Measurements from ENCODE around the gene GATA3. TPM values are rescaled to one million over a fixed set of nuclear protein-coding genes. Genes with fewer than 3 reads are reported as not detected.
A peak's percentile ranks its signal among the peaks of the same experiment; 100 is the strongest.

GATA3 gene
- total RNA-seq, 5 donors from 2014 or later (not counting 1 experiment from before 2014, with no cell fraction given), result 47.2 to 98.1 (median 59.9) TPM

DNA sequence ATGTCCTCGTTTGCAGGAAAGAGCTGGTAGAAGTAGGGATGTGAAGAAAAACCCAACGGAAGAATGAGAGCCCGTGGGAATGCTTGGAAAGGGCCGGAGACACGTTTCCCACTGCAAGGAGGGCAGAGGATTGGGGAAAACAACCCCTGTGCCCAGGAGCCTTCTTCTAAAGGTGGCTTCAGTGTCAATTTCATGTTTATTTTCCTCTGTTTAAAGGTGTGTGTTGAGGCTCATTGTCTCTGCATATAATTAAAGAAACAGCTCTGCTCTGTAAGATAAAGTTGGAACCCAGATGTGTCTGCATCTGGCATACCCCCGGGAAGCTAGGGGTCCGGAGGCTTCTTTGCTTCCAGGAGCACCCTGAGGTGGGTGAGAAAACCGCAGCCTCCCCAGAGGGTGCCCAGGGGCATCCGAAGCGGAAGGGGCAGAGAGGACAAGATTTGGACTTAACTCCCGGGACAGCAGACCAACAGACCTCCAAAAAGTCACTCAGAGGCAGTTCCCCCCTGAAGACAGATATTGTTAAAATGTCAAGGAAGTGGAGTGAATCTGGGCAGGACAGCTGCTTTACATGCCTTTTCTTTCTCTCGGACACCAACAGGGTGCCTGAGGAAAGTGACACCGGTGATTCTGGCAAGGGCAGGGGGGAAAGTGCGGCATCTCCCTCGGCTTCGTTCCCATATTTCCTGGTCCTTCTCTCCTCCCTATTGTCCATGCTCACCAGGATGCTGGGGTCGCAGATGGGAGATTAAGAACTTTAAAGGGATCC lies 8.6 kb upstream of the GATA3 start:
- Histone ChIP-seq H3K27ac (ENCODE audit: low read length) (no peak overlapping the region), H3K4me3 (ENCODE audit: control insufficient read depth in 1 of 2, extremely low read depth in 1 of 2, low read length in 1 of 2) (no peak overlapping the region), H3K36me3 (ENCODE audit: control insufficient read depth in 2 of 2, extremely low read depth in 1 of 2, insufficient read depth in 1 of 2, low read length in 1 of 2) (no peaks in the 10 kb centered on the region), H3K4me1 (ENCODE audit: control insufficient read depth in 1 of 2, extremely low read depth in 1 of 2, insufficient read depth in 2 of 2, low read length in 2 of 2) (peaks cover 23 to 91% of the 10 kb centered on the region in 2 experiments), H3K27me3 (replicated peaks in 1 of 2; ENCODE audit: control insufficient read depth in 2 of 2, extremely low read depth in 1 of 2, insufficient read depth in 2 of 2, low read length in 1 of 2) (peaks cover 19 to 93% of the 10 kb centered on the region in 2 experiments), H3K9me3 (no peaks in the 10 kb centered on the region)
- H3K27me3 Mint-ChIP-seq, result peaks cover 58 to 82% of the 10 kb centered on the region in 2 donors
- 13% methylated on average over 6 of the region's 17 CpGs for WGBS (ENCODE audit: insufficient coverage)
- POLR2A ChIA-PET, result no interaction called here
- H3K4me1 Mint-ChIP-seq, result peaks cover 68 to 82% (median 72%) of the 10 kb centered on the region in 3 donors
- DNase-seq (peak in 2 of 35 experiments; percentile 8 to 35), ATAC-seq (replicated peaks in 1 of 4) (no peak)
- peak overlapping the region in 1 of 2 donors; percentile 68 for H3K27ac Mint-ChIP-seq
- H3K36me3 Mint-ChIP-seq, result no peaks in the 10 kb centered on the region
- peak overlapping the region; percentile 15 to 68 (median 57) for H3K4me3 Mint-ChIP-seq
- CTCF ChIA-PET, result interaction anchor here in 1 of 2 donors (0.8 kb wide), 1 partner anchor 13 kb away, joined by 3 read pairs; no protein-coding TSS in a partner anchor
- no peaks in the 10 kb centered on the region for H3K9me3 Mint-ChIP-seq

DNA sequence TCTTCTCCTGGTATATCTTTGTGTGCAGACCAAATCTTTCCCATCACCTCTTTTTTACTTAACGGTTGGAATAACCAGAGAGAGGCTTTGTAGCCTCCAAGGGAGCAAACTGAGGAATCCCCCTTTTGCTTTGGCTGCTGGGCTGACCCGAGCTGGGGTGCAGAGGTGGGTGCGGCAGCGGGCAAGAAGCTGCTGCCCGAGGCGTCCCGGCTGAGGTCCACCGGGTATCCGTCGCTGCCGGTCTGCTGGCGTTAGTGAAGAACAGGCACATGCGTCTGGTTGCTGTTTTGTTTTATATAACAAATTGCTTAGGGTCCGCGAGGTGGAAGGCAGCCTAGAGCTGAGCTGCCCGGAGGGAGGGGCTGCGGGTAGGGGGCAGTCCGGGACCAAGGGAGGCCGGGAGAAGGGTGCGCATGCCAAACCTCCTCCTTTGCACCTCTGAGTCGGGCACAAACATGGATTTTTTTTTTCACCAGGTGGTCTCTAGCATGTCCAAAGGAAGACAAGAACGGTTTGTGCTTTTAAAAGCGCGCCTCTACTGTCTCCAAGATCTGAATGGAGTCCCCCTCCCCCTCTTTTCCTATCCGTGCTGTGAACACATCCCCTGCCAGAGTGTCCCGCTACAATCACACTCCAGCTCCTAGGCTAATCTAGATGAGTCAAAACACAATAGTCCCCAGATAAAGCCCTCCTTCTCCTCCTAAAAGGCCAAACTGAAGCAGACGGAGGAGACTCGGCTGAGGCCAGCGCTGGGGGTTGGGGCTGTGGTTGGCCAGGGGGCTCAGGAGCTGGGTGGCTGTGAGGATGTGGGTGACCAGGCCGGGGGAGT lies 6.8 kb upstream of the GATA3 start:
- H3K27ac Mint-ChIP-seq, result no peak overlapping the region
- POLR2A ChIA-PET, result interaction anchor here in 1 of 2 donors (0.6 kb wide), 1 partner anchor 394 kb away, joined by 3 read pairs; no protein-coding TSS in a partner anchor
- peaks cover 49 to 75% of the 10 kb centered on the region in 2 donors for H3K27me3 Mint-ChIP-seq
- Histone ChIP-seq H3K36me3 (ENCODE audit: control insufficient read depth in 2 of 2, extremely low read depth in 1 of 2, insufficient read depth in 1 of 2, low read length in 1 of 2) (no peaks in the 10 kb centered on the region), H3K27me3 (replicated peaks in 1 of 2; ENCODE audit: control insufficient read depth in 2 of 2, extremely low read depth in 1 of 2, insufficient read depth in 2 of 2, low read length in 1 of 2) (peaks cover 12 to 100% of the 10 kb centered on the region in 2 experiments), H3K27ac (ENCODE audit: low read length) (no peak overlapping the region), H3K4me3 (ENCODE audit: control insufficient read depth in 1 of 2, extremely low read depth in 1 of 2, low read length in 1 of 2) (no peak overlapping the region), H3K4me1 (ENCODE audit: control insufficient read depth in 1 of 2, extremely low read depth in 1 of 2, insufficient read depth in 2 of 2, low read length in 2 of 2) (peaks cover 32 to 100% of the 10 kb centered on the region in 2 experiments), H3K9me3 (no peaks in the 10 kb centered on the region)
- peak in 2 of 35 experiments; percentile 20 to 34 for DNase-seq
- peak overlapping the region in 1 of 3 donors; percentile 39 for H3K4me3 Mint-ChIP-seq
- no peak for ATAC-seq (replicated peaks in 1 of 4)
- peaks cover 68 to 78% (median 69%) of the 10 kb centered on the region in 3 donors for H3K4me1 Mint-ChIP-seq
- CTCF ChIA-PET, result no interaction called here
- H3K9me3 Mint-ChIP-seq, result no peaks in the 10 kb centered on the region
- 20% methylated on average over 23 of the region's 30 CpGs for WGBS (ENCODE audit: insufficient coverage)
- H3K36me3 Mint-ChIP-seq, result no peaks in the 10 kb centered on the region

DNA sequence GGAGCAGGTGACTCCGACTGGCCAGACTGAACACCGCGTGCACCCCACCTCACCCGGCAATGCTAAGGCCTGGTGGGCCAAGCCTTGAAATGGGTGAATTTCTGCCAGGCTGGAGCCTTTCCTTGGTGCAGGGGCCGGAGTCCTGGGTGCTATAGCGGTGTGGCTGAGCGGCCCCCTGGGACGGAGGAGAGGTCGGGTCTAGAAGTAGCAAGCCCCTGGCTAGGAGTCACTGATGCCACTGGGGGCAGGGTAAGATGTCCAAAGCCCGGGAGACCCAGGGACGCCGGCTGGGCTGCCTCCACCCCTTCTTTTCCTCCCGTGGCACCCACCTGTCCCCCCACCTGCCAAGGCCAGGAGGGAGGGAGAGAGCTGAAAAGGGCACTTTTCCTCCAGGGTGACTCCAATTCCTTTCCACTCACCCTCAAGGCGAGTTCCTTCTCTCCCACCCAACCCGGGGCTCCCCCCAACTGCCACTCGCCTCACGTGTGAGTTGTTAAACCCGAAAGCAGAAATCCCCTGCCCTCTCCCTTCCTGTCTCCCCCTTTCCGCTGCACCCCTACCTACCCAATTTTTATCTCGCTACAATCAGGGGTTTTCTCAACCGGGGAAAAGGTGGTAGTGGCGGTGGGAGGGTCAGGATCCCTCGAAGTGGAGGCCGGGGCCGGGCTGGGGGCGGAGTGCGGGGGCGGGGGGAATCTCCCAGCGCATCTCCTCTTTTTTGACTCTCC lies 6.0 kb upstream of the GATA3 start:
- H3K4me1 ChIP-seq (ENCODE audit: control insufficient read depth in 1 of 2, extremely low read depth in 1 of 2, insufficient read depth in 2 of 2, low read length in 2 of 2), result peaks cover 38 to 99% of the 10 kb centered on the region in 2 experiments
- peak overlapping the region; percentile 39 to 92 (median 45) for H3K4me3 Mint-ChIP-seq
- peak in 31 of 35 experiments; percentile 24 to 89 (median 65) for DNase-seq
- ChIA-PET CTCF (interaction anchor here in 1 of 2 donors (1.1 kb wide), 1 partner anchor 1159 kb away, joined by 3 read pairs; no protein-coding TSS in a partner anchor), POLR2A (no interaction called here)
- peaks cover 12 to 98% of the 10 kb centered on the region in 2 experiments for H3K27me3 ChIP-seq (replicated peaks in 1 of 2; ENCODE audit: control insufficient read depth in 2 of 2, extremely low read depth in 1 of 2, insufficient read depth in 2 of 2, low read length in 1 of 2)
- H3K36me3 ChIP-seq (ENCODE audit: control insufficient read depth in 2 of 2, extremely low read depth in 1 of 2, insufficient read depth in 1 of 2, low read length in 1 of 2), result no peaks in the 10 kb centered on the region
- no peak overlapping the region for H3K27ac ChIP-seq (ENCODE audit: low read length)
- H3K9me3 Mint-ChIP-seq, result no peaks in the 10 kb centered on the region
- H3K27me3 Mint-ChIP-seq, result peaks cover 50 to 75% of the 10 kb centered on the region in 2 donors
- 36% methylated on average over 8 of the region's 29 CpGs for WGBS (ENCODE audit: insufficient coverage)
- no peaks in the 10 kb centered on the region for H3K36me3 Mint-ChIP-seq
- peak in 1 of 4 experiments; percentile 66 for ATAC-seq (replicated peaks in 1 of 4)
- H3K27ac Mint-ChIP-seq, result no peak overlapping the region
- H3K9me3 ChIP-seq, result no peaks in the 10 kb centered on the region
- peak overlapping the region in 1 of 2 donors; percentile 15 for H3K4me3 ChIP-seq (ENCODE audit: control insufficient read depth in 1 of 2, extremely low read depth in 1 of 2, low read length in 1 of 2)
- H3K4me1 Mint-ChIP-seq, result peaks cover 68 to 79% (median 69%) of the 10 kb centered on the region in 3 donors

DNA sequence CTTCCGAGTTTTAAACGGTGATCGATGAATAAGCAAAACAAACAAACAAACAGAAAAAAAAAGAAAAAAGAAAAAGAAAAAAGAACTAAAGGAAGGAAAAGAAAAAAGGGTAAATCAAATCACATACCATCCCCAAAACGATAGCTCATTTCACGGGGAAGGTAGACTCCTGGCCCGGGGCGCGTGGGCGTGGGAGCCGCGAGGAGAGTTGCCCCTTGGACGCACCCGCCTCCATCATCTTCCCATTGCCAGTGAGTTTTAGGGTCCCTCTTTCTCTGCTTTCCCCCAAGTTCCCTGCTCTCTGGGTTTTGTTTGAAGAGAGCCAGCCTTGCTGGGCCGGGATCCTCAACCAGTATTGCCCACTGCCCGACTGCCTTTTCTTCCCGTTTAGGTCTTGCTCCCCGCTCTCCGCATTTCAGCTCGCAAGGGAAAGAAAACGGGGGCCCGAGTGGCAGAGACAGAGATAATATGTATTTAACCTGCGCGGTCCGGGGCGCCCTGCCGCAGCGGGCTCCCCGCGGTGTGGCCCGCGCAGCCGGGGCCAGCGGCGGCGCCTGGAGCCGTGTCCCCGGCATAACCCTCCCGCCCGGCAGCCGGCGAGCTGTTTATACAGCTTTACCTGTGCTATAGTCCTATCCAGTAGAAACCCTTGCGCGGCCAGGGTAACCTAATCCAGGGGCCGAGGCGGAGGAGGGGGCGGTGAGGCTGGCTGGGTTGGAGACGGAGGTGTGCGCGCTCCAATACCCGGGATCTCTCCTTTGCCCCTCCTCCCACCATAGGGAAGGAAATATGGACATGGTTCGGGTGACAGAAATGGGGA lies 5.2 kb upstream of the GATA3 start:
- POLR2A ChIA-PET, result no interaction called here
- H3K27me3 Mint-ChIP-seq, result peaks cover 42 to 67% of the 10 kb centered on the region in 2 donors

DNA sequence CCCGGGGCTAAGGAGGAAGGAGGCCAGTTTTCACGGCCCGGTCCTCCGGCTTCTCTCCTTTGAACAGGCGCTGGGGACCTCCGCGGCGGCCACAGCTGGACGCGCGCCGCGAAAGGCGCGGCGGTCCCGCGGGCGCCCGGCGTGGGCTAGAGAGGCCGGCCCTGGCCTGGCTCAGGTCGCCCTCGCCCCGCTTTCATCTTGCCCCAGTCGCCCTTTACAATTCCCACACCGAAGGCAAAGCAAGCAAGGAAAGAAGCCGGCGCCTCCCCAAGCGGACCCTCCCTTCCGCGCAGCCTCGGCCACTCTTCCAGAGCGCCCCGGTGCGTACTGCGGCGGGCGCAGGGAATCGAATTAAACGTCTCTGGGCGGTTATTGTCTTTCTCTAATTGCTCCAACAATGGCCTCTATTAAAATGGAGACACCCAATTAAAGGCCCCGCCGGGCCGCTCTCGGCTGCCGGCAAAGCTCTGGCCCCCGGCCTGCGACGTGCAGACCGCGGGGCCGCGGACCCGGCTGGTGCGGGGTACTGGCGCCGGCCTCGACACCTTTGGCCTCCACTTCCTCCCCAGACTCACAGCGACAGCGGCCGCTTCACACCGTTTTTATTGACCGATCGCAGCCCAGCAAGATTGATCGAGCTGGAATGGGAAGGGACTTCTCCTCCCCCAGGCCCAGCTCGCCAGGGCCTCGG lies 4.5 kb upstream of the GATA3 start:
- CTCF ChIA-PET, result no interaction called here
- Mint-ChIP-seq H3K4me3 (peak overlapping the region; percentile 54 to 92 (median 57)), H3K4me1 (peaks cover 54 to 68% (median 66%) of the 10 kb centered on the region in 3 donors), H3K9me3 (no peaks in the 10 kb centered on the region), H3K27me3 (peaks cover 38 to 60% of the 10 kb centered on the region in 2 donors), H3K27ac (no peak overlapping the region), H3K36me3 (no peaks in the 10 kb centered on the region)
- Histone ChIP-seq H3K4me3 (ENCODE audit: control insufficient read depth in 1 of 2, extremely low read depth in 1 of 2, low read length in 1 of 2) (peak overlapping the region; percentile 36 to 68), H3K36me3 (ENCODE audit: control insufficient read depth in 2 of 2, extremely low read depth in 1 of 2, insufficient read depth in 1 of 2, low read length in 1 of 2) (no peaks in the 10 kb centered on the region), H3K9me3 (no peaks in the 10 kb centered on the region), H3K4me1 (ENCODE audit: control insufficient read depth in 1 of 2, extremely low read depth in 1 of 2, insufficient read depth in 2 of 2, low read length in 2 of 2) (peaks cover 26 to 91% of the 10 kb centered on the region in 2 experiments), H3K27me3 (replicated peaks in 1 of 2; ENCODE audit: control insufficient read depth in 2 of 2, extremely low read depth in 1 of 2, insufficient read depth in 2 of 2, low read length in 1 of 2) (peaks cover 8 to 82% of the 10 kb centered on the region in 2 experiments), H3K27ac (ENCODE audit: low read length) (no peak overlapping the region)
- DNase-seq (peak in 3 of 35 experiments; percentile 19 to 32 (median 26)), ATAC-seq (replicated peaks in 1 of 4) (no peak)
- POLR2A ChIA-PET, result no interaction called here
- WGBS (ENCODE audit: insufficient coverage), result 2% methylated on average over 54 of the region's 68 CpGs

More for the DNA sequence above, 5.2 kb upstream of the GATA3 start:
- CTCF ChIA-PET, result interaction anchor here in 1 of 2 donors (1.1 kb wide), 1 partner anchor 1158 kb away, joined by 3 read pairs; no protein-coding TSS in a partner anchor
- Histone ChIP-seq H3K27me3 (replicated peaks in 1 of 2; ENCODE audit: control insufficient read depth in 2 of 2, extremely low read depth in 1 of 2, insufficient read depth in 2 of 2, low read length in 1 of 2) (peaks cover 12 to 89% of the 10 kb centered on the region in 2 experiments), H3K9me3 (no peaks in the 10 kb centered on the region), H3K4me3 (ENCODE audit: control insufficient read depth in 1 of 2, extremely low read depth in 1 of 2, low read length in 1 of 2) (peak overlapping the region; percentile 18 to 68), H3K36me3 (ENCODE audit: control insufficient read depth in 2 of 2, extremely low read depth in 1 of 2, insufficient read depth in 1 of 2, low read length in 1 of 2) (no peaks in the 10 kb centered on the region), H3K4me1 (ENCODE audit: control insufficient read depth in 1 of 2, extremely low read depth in 1 of 2, insufficient read depth in 2 of 2, low read length in 2 of 2) (peaks cover 34 to 98% of the 10 kb centered on the region in 2 experiments), H3K27ac (ENCODE audit: low read length) (no peak overlapping the region)
- Mint-ChIP-seq H3K36me3 (no peaks in the 10 kb centered on the region), H3K4me3 (peak overlapping the region; percentile 39 to 92 (median 47)), H3K9me3 (no peaks in the 10 kb centered on the region), H3K4me1 (peaks cover 61 to 75% (median 68%) of the 10 kb centered on the region in 3 donors), H3K27ac (no peak overlapping the region)
- WGBS (ENCODE audit: insufficient coverage), result 2% methylated on average over 26 of the region's 51 CpGs
- ATAC-seq (replicated peaks in 1 of 4), result no peak
- peak in 3 of 35 experiments; percentile 14 to 35 (median 19) for DNase-seq

Data from T-cell (primary cell).